Keratinocyte (primary cell): ENCODE data around the gene SIGLEC9.

Experiments used
- EZH2 ChIP-seq: IDR thresholded peaks from one replicate; pipeline ENCODE4 v1.6.1; 2012; ENCODE audit warnings: inconsistent platforms, mild to moderate bottlenecking, low read length, moderate library complexity
- TF ChIP-seq, protein P1 (sequence below), 3 experiments: IDR thresholded peaks in 1 of 3; conservative IDR thresholded peaks in 1 of 3; optimal IDR thresholded peaks in 1 of 3; 2 replicates in 2 of 3; 3 replicates in 1 of 3; pipeline versions ENCODE3 to v1.5.1; 2011; ENCODE audit warnings: low read length in 3 of 3, mild to moderate bottlenecking in 3 of 3, moderate library complexity in 2 of 3, control low read depth in 1 of 3, inconsistent platforms in 1 of 3; ENCODE audit not compliant: insufficient read depth in 2 of 3; ENCODE audit errors: extremely low read depth in 1 of 3

DNA sequence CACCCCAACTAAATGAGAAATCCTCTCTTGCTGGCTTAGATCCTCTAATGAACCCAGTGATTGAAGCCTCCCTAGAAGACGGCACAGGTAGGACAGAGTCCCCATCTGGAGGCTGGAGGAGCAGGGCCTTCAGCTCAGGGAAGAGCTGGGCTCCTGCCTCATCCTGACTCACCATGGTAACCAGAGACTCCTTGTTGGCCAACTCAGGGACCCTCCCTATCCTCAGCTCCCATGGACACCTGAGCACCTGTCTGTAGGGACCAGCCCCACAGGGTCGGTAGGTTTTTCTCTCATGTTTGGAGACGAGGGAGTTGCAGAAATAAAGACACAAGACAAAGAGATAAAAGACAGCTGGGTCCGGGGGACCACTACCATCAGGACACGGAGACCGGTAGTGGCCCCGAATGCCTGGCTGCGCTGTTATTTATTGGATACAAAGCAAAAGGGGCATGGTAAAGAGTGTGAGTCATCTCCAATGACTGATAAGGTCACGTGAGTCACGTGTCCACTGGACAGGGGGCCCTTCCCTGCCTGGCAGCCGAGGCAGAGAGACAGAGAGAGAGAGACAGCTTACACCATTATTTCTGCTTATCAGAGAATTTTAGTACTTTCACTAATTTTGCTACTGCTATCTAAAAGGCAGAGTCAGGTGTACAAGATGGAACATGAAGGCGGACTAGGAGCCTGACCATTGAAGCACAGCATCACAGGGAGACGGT, 44.0 kb downstream of the SIGLEC9 start:
- TF ChIP-seq EZH2 = no peak
- TF ChIP-seq, protein P1, sequence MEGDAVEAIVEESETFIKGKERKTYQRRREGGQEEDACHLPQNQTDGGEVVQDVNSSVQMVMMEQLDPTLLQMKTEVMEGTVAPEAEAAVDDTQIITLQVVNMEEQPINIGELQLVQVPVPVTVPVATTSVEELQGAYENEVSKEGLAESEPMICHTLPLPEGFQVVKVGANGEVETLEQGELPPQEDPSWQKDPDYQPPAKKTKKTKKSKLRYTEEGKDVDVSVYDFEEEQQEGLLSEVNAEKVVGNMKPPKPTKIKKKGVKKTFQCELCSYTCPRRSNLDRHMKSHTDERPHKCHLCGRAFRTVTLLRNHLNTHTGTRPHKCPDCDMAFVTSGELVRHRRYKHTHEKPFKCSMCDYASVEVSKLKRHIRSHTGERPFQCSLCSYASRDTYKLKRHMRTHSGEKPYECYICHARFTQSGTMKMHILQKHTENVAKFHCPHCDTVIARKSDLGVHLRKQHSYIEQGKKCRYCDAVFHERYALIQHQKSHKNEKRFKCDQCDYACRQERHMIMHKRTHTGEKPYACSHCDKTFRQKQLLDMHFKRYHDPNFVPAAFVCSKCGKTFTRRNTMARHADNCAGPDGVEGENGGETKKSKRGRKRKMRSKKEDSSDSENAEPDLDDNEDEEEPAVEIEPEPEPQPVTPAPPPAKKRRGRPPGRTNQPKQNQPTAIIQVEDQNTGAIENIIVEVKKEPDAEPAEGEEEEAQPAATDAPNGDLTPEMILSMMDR (optimal IDR thresholded peaks at IDR 0.05 in 1 of 3, IDR thresholded peaks at IDR 0.05 in 1 of 3, conservative IDR thresholded peaks at IDR 0.05 in 1 of 3; ENCODE audit: extremely low read depth in 1 of 3, insufficient read depth in 2 of 3, low read length in 3 of 3) = no peak
